ENCODE data around the gene DAPP1.

- TF ChIP-seq, protein P1, sequence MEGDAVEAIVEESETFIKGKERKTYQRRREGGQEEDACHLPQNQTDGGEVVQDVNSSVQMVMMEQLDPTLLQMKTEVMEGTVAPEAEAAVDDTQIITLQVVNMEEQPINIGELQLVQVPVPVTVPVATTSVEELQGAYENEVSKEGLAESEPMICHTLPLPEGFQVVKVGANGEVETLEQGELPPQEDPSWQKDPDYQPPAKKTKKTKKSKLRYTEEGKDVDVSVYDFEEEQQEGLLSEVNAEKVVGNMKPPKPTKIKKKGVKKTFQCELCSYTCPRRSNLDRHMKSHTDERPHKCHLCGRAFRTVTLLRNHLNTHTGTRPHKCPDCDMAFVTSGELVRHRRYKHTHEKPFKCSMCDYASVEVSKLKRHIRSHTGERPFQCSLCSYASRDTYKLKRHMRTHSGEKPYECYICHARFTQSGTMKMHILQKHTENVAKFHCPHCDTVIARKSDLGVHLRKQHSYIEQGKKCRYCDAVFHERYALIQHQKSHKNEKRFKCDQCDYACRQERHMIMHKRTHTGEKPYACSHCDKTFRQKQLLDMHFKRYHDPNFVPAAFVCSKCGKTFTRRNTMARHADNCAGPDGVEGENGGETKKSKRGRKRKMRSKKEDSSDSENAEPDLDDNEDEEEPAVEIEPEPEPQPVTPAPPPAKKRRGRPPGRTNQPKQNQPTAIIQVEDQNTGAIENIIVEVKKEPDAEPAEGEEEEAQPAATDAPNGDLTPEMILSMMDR (IDR thresholded peaks at IDR 0.05; ENCODE audit: control extremely low read depth in 1 of 3, insufficient read depth in 1 of 3, low read depth in 1 of 3, low read length in 3 of 3): no peak
- TF ChIP-seq JUND (IDR thresholded peaks at IDR 0.05; ENCODE audit: low read length): no peak
- TF ChIP-seq EZH2 (IDR thresholded peaks at IDR 0.05; ENCODE audit: low read depth, low read length, severe bottlenecking): no peak
- no peak for TF ChIP-seq TBP (IDR thresholded peaks at IDR 0.05; ENCODE audit: low read depth, low read length)
- no peak for TF ChIP-seq NRF1 (IDR thresholded peaks at IDR 0.05; ENCODE audit: low read depth, low read length)
- no peak for TF ChIP-seq EP300 (IDR thresholded peaks at IDR 0.05; ENCODE audit: borderline replicate concordance in 1 of 2, low read depth in 2 of 2, low read length in 2 of 2)
- no peak for TF ChIP-seq TAF1 (IDR thresholded peaks at IDR 0.05; ENCODE audit: low read depth, low read length)
- TF ChIP-seq RAD21 (IDR thresholded peaks at IDR 0.05 in 1 of 2, conservative IDR thresholded peaks at IDR 0.05 in 1 of 2; ENCODE audit: low read depth in 2 of 2, low read length in 2 of 2): no peak
These were observed 36.6 kb downstream of the DAPP1 start for GRCh38 chr4:99853190-99853589.

All from H1 (cell line).